H9 (cell line): ENCODE measurements around the gene PIEZO2. TPM values are rescaled to one million over a fixed set of nuclear protein-coding genes. Genes with fewer than 3 reads are reported as not detected.

ENCODE experiments used
- DNase-seq: peaks from one replicate; pipeline ENCODE4 v3.0.0-alpha.2; 2017
- H2AFZ ChIP-seq: one replicate; pipeline ENCODE4 v1.6.1; 2013; ENCODE audit warnings: mild to moderate bottlenecking, low read length, control low read depth, moderate library complexity
- H2AK5ac ChIP-seq: 2 replicates; pipeline ENCODE4 v1.6.1; 2013; ENCODE audit warnings: low read length, control low read depth, mixed read lengths; ENCODE audit not compliant: insufficient read length
- H2BK120ac ChIP-seq: one replicate; pipeline ENCODE4 v1.6.1; 2013; ENCODE audit warnings: low read depth, mild to moderate bottlenecking, low read length, control low read depth, inconsistent platforms; ENCODE audit not compliant: poor library complexity, severe bottlenecking
- H2BK12ac ChIP-seq: 2 replicates; pipeline ENCODE4 v1.6.1; 2013; ENCODE audit warnings: low read length, control low read depth, mixed read lengths, low read depth; ENCODE audit not compliant: insufficient read length
- H2BK15ac ChIP-seq: 2 replicates; pipeline ENCODE4 v1.6.1; 2013; ENCODE audit warnings: low read depth, low read length, control low read depth
- H2BK20ac ChIP-seq: one replicate; pipeline ENCODE4 v1.6.1; 2013; ENCODE audit warnings: low read depth, mild to moderate bottlenecking, low read length, control low read depth, inconsistent platforms; ENCODE audit not compliant: poor library complexity, severe bottlenecking
- H2BK5ac ChIP-seq: 2 replicates; pipeline ENCODE4 v1.6.1; 2013; ENCODE audit warnings: low read length, control low read depth, mixed read lengths; ENCODE audit not compliant: insufficient read length
- H3K14ac ChIP-seq: 2 replicates; pipeline ENCODE4 v1.6.1; 2013; ENCODE audit warnings: low read length, control low read depth; ENCODE audit not compliant: insufficient read depth
- H3K18ac ChIP-seq: 2 replicates; pipeline ENCODE4 v1.6.1; 2013; ENCODE audit warnings: low read depth, mild to moderate bottlenecking, mixed read lengths, low read length, control low read depth; ENCODE audit not compliant: insufficient read length
- H3K23ac ChIP-seq: 2 replicates; pipeline ENCODE4 v1.6.1; 2013; ENCODE audit warnings: low read length, control low read depth, mixed read lengths, low read depth; ENCODE audit not compliant: insufficient read length
- H3K23me2 ChIP-seq: 2 replicates; pipeline ENCODE4 v1.6.1; 2013; ENCODE audit warnings: low read depth, mild to moderate bottlenecking, mixed read lengths, low read length, control low read depth; ENCODE audit not compliant: insufficient read length, poor library complexity, severe bottlenecking
- H3K27ac ChIP-seq: 2 replicates; pipeline ENCODE4 v1.5.1; 2013; ENCODE audit warnings: low read length, control low read depth, mixed read lengths, low read depth; ENCODE audit not compliant: insufficient read length
- H3K27me3 ChIP-seq: 2 replicates; pipeline ENCODE4 v1.6.1; 2013; ENCODE audit warnings: low read length, control low read depth, inconsistent platforms; ENCODE audit not compliant: insufficient read depth
- H3K4ac ChIP-seq: 2 replicates; pipeline ENCODE4 v1.6.1; 2013; ENCODE audit warnings: low read depth, mild to moderate bottlenecking, control low read depth, inconsistent platforms, low read length, moderate library complexity
- H3K4me1 ChIP-seq: 2 replicates; pipeline ENCODE4 v1.6.1; 2013; ENCODE audit warnings: low read length, control low read depth, inconsistent platforms; ENCODE audit not compliant: insufficient read depth
- H3K4me2 ChIP-seq: 2 replicates; pipeline ENCODE4 v1.6.1; 2013; ENCODE audit warnings: low read length, control low read depth, mixed read lengths; ENCODE audit not compliant: insufficient read length, insufficient read depth
- H3K56ac ChIP-seq: 2 replicates; pipeline ENCODE4 v1.6.1; 2013; ENCODE audit warnings: low read depth, mild to moderate bottlenecking, mixed read lengths, low read length, control low read depth; ENCODE audit not compliant: insufficient read length
- H3K79me1 ChIP-seq: 2 replicates; pipeline ENCODE4 v1.6.1; 2013; ENCODE audit warnings: low read depth, mild to moderate bottlenecking, moderate library complexity, low read length, control low read depth, inconsistent platforms; ENCODE audit not compliant: insufficient read depth, poor library complexity, severe bottlenecking
- H3K79me2 ChIP-seq: 2 replicates; pipeline ENCODE4 v1.6.1; 2013; ENCODE audit warnings: low read length, control low read depth, inconsistent platforms; ENCODE audit not compliant: insufficient read depth
- H3K9ac ChIP-seq: 2 replicates; pipeline ENCODE4 v1.6.1; 2013; ENCODE audit warnings: low read length, control low read depth, mixed read lengths; ENCODE audit not compliant: insufficient read length; ENCODE audit errors: extremely low read depth
- H3K9me3 ChIP-seq: one replicate; pipeline ENCODE4 v1.6.1; 2013; ENCODE audit warnings: low read depth, low read length, inconsistent platforms; ENCODE audit not compliant: control insufficient read depth
- H3T11ph ChIP-seq: one replicate; pipeline ENCODE4 v1.6.1; 2013; ENCODE audit warnings: mild to moderate bottlenecking, low read length, control low read depth, inconsistent platforms
- H4K20me1 ChIP-seq: one replicate; pipeline ENCODE4 v1.6.1; 2013; ENCODE audit not compliant: control insufficient read depth, insufficient read length, insufficient read depth
- H4K5ac ChIP-seq: 2 replicates; pipeline ENCODE4 v1.6.1; 2013; ENCODE audit warnings: low read depth, mild to moderate bottlenecking, mixed read lengths, low read length, control low read depth; ENCODE audit not compliant: insufficient read length
- H4K8ac ChIP-seq: replicated peaks from 2 replicates; pipeline ENCODE4 v1.6.1; 2013; ENCODE audit warnings: low read length, control low read depth, mixed read lengths, low read depth; ENCODE audit not compliant: insufficient read length
- H4K91ac ChIP-seq: 2 replicates; pipeline ENCODE4 v1.6.1; 2013; ENCODE audit warnings: low read depth, mild to moderate bottlenecking, moderate library complexity, mixed read lengths, low read length, control low read depth; ENCODE audit not compliant: insufficient read length
- H3K27ac Mint-ChIP-seq, 3 experiments: 2 replicates in 2 of 3; 3 replicates in 1 of 3; pipeline ENCODE4 v1.8.0; 2020 to 2021; ENCODE audit warnings: mixed read lengths in 3 of 3, mild to moderate bottlenecking in 1 of 3, moderate library complexity in 1 of 3
- H3K27me3 Mint-ChIP-seq: 2 replicates; pipeline ENCODE4 v1.8.0; 2021; ENCODE audit warnings: low read depth, mild to moderate bottlenecking, moderate library complexity, mixed read lengths
- H3K36me3 Mint-ChIP-seq, 3 experiments: 2 replicates in 2 of 3; 3 replicates in 1 of 3; pipeline ENCODE4 v1.8.0; 2020 to 2021; ENCODE audit warnings: low read depth in 3 of 3, mixed read lengths in 3 of 3; ENCODE audit not compliant: insufficient read depth in 1 of 3
- H3K4me1 Mint-ChIP-seq, 2 experiments: 2 replicates each; pipeline ENCODE4 v1.8.0; 2020; ENCODE audit warnings: mixed read lengths in 2 of 2
- H3K4me3 Mint-ChIP-seq, 2 experiments: 2 replicates in 1 of 2; 3 replicates in 1 of 2; pipeline ENCODE4 v1.8.0; 2020 to 2021; ENCODE audit warnings: mild to moderate bottlenecking in 2 of 2, mixed read lengths in 2 of 2, moderate library complexity in 1 of 2
- H3K9me3 Mint-ChIP-seq, 2 experiments: 2 replicates in 1 of 2; 3 replicates in 1 of 2; pipeline ENCODE4 v1.8.0; 2020; ENCODE audit warnings: mild to moderate bottlenecking in 2 of 2, mixed read lengths in 2 of 2, moderate library complexity in 1 of 2
- CTCF ChIP-seq: fragments of 200-600 bp; sonication (generic); conservative IDR thresholded peaks from 3 replicates; pipeline ENCODE4 v1.8.0; 2021; ENCODE audit warnings: antibody characterized with exemption, mild to moderate bottlenecking
- WGBS: extraction: QIAGEN DNeasy Blood & Tissue Kit; methylation state at CpG from one replicate; pipeline ENCODE4 v1.1.7; 2013; ENCODE audit warnings: missing lambda C conversion rate, low lambda C conversion rate, mixed read lengths; ENCODE audit not compliant: insufficient read length; ENCODE audit errors: extremely low coverage; 5-methylcytosine and 5-hydroxymethylcytosine counted together
- total RNA-seq: library from RNA; stranded (reverse); gene quantifications from 2 replicates; pipeline ENCODE4 v1.2.1, GENCODE V29; 2021

The PIEZO2 gene
- total RNA-seq, 1 experiment from 2014 or later: 3.9 TPM

GRCh38 chr18:10771053-10771709 lies 378.2 kb downstream of the PIEZO2 start:
- no peak for TF ChIP-seq CTCF
- Histone ChIP-seq H3K79me2 (no peaks in the 10 kb centered on the region), H2AK5ac (no peak overlapping the region), H4K8ac (no peak overlapping the region), H2BK120ac (no peak overlapping the region), H3T11ph (no peak overlapping the region), H3K18ac (no peak overlapping the region), H3K9me3 (no peaks in the 10 kb centered on the region), H2AFZ (no peak overlapping the region), H4K5ac (no peak overlapping the region), H3K56ac (no peak overlapping the region), H3K23me2 (no peaks in the 10 kb centered on the region), H3K27ac (no peak overlapping the region), H2BK5ac (no peak overlapping the region), H2BK12ac (no peak overlapping the region), H3K4me1 (no peaks in the 10 kb centered on the region), H3K27me3 (no peaks in the 10 kb centered on the region), H4K20me1 (no peaks in the 10 kb centered on the region), H4K91ac (no peak overlapping the region), H3K23ac (no peak overlapping the region), H2BK20ac (no peak overlapping the region), H2BK15ac (no peak overlapping the region), H3K4ac (no peak overlapping the region), H3K4me2 (no peak overlapping the region), H3K9ac (no peak overlapping the region), H3K79me1 (no peaks in the 10 kb centered on the region), H3K14ac (no peak overlapping the region)
- no peak for DNase-seq
- no peak overlapping the region for H3K4me3 Mint-ChIP-seq
- H3K27ac Mint-ChIP-seq: no peak overlapping the region
- H3K27me3 Mint-ChIP-seq: no peaks in the 10 kb centered on the region
- WGBS: no CpG with 5 or more reads among the region's 3 CpGs
- peaks cover 0 to 16% (median 7%) of the 10 kb centered on the region in 3 experiments; a peak in 5 of 7 replicates for H3K36me3 Mint-ChIP-seq
- peaks cover 0 to 5% of the 10 kb centered on the region in 2 experiments; a peak in 1 of 5 replicates for H3K9me3 Mint-ChIP-seq
- H3K4me1 Mint-ChIP-seq: no peaks in the 10 kb centered on the region
